Superior temporal gyrus (tissue), 1 donor: ENCODE results near the gene MMEL1.

ENCODE experiments used
- DNase-seq: peaks from one replicate; pipeline ENCODE4 v3.0.0-alpha.2; 2016; ENCODE audit errors: extremely low spot score

Gene MMEL1

DNA sequence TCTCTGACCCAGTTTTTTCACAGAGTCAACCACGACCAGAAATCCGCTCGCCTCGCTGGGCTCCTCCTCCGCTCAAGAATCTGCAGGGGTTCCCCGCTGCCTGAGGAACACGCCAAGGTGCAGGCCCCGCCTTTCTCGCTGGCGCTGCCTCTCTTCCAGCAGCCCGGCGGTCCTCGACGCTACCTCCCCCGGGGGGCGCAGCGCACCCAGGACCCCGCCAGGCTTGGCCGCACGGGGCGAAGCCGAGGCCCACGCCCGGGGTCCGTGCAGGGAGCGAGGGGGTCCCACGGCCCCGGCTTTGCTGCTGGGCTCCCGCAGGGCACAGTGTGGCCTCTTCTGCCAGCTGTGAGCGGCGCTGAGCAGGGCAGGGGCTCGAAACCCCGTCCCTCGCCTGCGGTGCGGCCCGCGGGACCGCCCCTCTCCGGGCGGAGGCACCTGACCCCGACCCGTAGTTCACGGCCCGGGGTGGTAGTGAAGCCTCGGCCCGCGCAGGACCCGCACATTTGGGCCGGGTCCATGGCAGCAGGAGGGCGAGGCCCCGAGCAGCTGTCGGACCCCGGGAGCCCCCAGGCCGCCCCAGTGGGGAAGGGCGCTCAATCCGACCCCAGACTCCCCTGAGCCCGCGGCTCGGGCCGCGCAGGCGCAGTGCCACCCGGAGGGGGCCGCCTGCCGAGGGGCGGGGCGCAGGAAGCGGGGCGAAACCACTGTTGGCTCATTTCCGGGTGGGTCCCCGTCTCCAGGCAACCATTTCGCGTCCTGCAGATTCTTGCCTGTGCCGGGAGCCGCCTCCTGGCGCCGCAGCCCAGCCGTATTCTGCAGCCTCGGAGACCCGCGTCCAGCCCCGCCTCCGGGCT is 10.0 kb upstream of the MMEL1 start:
- peak; percentile 82 for DNase-seq

DNA sequence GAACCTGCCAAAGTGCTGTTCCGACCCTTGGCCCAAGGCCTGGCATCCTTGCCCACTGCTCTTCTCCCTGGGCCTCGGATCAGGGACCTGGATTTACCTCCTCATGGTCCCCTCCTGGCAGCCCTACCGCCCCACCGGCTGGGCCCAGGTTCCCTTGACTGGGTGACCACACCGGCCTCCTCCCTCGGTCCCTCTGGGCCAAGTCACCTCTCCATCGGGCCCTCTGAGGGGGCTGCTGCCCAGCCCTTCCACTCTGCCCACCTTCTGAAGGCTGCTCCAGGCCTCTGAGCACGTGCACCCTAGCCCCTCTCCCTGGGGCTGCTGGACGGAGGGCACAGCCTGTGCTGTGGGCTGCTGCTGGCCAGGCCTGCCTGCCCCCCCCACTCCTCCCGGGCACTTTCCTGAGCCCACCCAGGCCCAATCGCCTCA is 9.3 kb upstream of the MMEL1 start:
- DNase-seq = no peak

DNA sequence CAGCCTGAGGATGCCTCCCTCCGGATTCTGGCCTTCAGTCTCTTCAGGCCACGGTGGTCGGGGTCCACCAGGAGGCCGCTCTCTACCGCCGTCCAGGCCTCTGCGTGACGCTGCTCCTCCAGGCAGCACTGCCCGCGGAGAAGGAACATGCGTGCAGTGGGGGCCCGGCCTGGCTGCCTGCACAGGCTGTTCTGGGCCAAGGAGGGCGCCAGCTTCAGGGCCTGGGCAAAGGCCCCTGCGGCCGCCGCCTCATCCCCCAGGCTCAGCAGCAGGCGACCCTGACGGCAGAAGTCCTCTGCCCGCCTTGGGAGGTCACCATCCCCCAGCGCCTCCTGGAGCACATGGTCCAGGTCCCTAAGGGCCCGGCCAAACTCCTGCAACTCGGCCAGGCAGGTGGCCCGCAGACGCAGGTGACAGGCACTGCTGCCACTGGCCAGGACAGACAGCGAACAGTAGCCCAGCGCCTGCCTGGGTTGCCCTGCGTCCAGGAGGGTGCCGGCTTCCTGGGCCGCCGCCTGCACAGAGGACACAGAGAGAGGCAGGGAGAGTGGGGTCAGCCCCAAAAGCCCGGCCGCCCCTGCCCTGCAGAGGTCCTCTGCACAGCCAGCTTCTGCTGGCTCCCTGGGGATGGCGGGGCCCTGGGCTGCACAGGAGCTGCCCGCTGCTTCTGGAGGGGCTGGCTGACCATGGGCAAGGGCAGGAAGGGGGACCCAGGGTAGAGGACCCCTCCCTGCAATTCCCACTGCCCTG is 8.7 kb upstream of the MMEL1 start:
- no peak for DNase-seq

GRCh38 chr1:2640626-2641025 is 7.8 kb upstream of the MMEL1 start:
- no peak for DNase-seq

DNA sequence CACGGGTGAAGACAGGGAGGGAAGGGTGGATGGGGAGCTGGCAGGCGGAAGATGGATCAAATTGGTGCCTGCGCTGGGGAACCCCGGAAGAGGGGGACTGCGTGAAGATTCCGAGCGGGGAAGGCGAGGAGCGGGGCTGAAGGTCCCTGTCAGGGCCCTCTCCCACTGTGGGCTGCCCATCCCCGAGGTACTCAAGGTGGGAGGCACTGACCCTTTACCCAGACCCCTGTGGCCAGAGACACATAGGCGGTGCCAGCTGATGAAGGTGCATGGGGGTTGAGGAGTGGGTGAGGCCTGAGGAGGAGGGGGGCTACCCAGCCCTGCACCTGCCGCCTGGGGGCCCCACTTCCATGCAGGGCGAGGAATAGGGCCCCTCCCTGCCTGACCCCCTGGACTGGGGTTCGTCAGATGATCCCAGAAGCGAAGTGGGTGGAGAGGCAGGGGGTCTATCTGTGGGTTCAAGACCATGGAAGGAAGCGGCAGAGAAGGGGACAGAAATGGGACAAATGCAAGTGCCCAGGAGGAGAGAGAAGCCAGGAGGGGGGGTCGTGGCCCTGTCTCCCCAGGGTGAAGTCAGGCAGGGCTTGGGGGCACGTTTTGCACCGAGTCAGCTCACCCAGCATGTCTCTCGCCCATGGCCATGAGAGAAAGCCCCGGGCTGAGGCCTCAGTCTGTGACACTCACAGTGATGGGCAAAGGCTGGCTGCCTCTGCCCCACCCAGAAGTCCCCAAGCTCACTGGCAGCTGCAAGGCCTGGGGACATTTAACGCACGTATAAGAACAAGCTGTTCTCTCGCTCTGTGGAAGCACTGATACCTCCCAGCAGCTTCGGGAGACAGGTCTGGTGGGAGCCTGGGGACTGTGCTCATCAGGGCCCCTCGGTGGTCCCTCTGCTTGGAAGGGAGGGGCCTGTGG is 7.0 kb upstream of the MMEL1 start:
- DNase-seq = no peak

- no peak for DNase-seq
These were observed 6.4 kb upstream of the MMEL1 start for GRCh38 chr1:2639203-2639602.

DNA sequence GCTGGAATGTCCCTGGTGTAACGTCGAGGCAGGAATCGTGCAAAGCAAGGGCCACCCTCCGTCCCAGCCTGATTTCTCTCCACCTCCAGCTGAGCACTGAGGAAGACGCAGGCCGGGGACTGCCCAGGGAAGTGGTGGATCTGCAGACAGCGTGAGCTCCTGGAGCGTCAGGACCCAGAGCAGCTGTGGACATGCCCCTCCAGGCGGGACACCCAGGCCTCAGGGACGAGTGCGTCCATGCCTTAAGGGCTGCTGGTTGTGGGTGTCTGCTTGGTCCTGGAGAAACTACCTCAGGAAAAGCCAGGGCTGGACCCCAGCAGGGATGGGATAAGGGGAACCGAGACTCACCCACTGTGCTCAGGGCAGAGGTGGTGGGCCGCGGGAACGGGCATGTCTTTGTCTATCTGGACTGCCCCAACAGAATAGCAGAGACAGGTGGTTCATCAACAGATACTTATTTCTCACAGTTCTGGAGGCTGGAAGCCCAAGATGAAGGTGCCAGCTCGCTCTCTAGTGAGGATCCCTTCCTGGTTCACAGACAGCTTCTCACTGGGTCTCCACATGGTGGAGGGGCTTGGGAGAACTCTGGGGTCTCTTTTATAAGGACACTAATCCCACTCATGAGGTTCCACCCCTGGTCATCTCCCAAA is 5.8 kb upstream of the MMEL1 start:
- no peak for DNase-seq

DNA sequence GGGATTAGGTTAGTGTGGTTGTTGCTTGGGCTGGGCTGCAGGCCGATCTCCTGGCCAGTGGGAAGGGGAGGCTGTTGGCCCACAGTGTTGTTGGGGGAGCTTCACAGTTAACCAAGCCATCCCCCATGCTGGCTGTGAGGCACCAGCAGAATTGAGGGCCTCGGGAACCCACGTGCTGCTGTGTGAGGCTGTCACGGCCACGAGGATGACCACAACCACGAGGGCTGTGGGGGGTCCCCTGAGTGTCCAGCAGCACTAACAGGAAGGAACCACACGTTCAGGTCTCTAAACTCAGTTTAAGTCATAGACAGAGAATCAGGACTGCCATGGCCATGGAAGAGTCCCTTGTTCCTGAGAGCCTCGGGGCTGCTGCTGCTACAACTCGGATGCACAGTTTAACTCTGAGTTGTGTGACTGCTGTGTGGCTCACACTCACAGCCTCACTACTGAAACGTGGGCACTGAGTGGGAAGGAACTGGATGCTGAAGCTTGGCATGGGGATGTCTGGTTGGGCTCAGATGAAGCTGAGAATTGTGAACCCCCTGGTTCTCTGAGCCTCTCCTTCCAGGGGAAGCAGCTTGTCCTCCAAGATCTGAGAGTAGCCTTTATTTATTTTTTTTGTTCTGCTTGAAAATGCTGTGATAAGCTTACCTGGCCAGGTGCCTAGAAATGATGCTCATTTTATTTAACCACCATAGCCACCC is 4.8 kb upstream of the MMEL1 start:
- no peak for DNase-seq

DNA sequence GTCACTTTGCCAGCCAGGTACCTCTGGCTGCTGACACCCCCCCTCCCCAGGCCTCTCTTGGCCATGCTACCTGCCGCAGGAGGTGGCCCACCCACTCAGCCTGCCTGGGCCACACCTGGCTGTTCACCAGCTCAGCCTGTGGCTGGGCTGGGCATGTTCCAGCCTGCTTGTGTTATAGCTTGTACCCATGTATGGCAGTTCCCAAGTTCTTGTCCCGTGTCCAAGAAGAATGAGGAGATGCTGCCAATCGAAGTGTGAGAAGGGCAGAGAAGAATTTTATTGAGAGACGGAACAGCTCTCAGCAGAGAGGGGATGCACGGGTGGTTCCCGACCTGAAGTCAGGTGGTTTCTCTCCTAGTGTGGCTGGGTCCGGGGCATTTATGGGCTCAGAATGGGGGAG is 3.9 kb upstream of the MMEL1 start:
- DNase-seq = no peak

DNA sequence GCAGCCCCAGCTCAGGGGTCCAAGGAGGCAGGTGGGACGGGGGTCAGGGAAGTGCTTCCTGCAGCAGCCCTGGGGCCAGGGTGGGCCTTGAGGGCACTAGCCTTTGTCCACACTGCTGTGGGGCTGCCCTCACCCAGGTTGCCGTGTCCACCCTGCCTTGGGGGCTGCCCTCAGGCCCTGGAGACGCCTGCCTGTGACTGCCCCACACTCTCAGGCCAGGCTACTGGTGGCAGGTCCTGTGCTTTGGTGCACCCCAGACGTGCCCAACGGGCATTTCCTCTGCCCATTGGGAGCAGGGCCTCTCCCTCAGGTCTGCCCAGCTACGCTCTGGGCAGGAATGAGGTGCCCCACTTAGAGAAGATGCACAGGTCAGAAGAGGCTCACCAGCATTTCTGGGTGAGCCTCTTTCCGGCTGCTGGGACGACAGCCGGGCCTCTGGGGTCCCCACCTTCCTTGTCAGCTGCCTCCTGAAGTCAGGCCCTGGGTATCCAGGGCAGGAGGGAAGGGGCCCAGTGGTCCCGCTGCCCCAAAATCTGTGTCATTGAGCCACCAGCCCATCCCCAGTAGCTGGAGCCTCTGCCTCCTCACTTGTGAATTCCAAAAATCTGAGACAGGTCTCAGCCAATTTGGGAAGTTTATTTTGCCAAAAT is 2.7 kb upstream of the MMEL1 start:
- DNase-seq = no peak

GRCh38 chr1:2633936-2634491 is 1.2 kb upstream of the MMEL1 start:
- DNase-seq = no peak

- DNase-seq = no peak
These were observed 635 bp upstream of the MMEL1 start for GRCh38 chr1:2633366-2633935.

DNA sequence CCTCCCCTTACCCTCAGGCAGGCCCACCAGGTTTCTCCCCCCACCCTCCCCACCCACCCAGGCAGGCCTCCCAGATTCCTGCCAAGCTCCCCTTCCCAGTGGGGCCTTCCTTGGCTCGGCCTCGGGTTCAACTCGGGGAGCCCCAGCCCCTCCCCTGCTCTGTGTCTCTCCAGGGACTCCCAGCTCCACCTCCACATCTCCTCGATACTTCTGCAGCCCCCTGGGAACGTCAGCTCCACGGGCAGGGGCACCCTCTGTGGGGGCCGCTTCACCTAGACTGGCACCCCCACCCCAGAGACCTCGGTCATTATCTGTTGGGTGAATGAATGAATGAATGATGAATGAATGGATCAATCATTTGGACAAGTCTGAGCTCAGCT is 775 bp downstream of the MMEL1 start:
- no peak for DNase-seq

- DNase-seq = no peak
These were observed 1.4 kb downstream of the MMEL1 start for GRCh38 chr1:2631136-2632050.

DNA sequence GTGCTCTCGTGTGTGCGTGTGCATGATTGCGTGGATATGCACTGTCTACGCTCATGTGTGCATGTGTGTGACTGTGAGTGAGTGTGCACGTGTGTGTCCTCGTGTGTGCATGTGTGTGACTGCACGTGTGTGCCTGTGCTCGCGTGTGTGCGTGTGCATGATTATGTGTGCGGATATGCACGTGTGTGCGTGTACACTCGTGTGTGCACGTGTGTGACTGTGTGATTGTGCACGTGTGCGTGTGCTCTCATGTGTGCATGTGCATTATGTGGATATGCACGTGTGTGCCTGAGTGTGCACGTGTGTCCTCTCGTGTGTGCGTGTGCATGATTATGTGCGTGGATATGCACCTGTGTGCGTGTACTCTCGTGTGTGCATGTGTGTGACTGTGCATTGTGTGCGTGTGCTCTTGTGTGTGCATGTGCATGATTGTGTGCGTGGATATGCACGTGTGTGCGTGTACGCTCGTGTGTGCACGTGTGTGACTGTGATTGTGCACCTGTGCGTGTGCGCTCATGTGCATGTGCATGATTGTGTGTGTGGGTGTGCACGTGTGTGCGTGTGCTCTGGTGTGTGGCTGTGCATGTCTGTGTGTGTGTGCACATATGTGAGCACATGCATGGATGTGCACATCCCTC is 2.2 kb downstream of the MMEL1 start:
- no peak for DNase-seq

DNA sequence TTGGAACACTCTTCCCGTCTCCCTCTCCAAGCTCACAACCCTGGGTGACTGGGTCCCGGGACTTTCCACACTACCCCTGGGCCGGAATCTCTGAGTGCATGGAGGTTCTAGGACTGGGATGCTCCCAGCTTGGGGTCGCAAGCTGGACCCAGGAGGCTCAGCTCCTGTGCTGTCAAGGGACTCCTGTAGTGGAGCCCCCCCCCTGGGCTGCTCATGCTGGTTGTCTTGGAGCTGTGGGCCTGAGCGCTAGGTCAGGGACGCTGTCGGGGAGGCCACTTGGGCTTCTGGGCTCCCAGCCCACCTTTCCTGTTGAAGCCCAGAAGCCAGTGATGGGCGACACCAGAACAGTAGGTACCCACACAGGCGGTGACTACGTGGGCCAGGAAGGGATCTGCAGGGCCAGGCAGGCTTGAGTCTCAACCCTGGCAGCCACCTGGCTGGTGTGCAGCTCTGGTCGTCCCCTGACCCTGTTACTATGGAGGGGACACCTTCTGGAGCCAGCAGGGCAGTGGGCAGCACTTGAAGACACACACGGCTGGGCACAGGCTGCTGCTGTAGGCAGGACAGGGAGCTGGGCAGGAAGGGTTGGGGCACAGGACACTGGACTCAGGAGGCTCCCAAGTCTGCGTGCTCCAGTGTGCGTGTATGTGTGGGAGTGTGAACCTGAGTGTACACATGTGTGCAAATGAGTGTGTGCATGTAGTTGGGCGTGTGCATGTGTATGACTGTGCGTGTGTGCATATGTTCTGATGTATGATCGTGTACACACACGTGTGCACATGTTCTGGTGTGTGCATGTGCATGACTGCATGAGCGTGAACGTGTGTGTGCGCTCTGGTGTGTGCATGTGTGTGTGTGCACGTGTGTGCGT is 3.0 kb downstream of the MMEL1 start:
- DNase-seq = no peak

DNA sequence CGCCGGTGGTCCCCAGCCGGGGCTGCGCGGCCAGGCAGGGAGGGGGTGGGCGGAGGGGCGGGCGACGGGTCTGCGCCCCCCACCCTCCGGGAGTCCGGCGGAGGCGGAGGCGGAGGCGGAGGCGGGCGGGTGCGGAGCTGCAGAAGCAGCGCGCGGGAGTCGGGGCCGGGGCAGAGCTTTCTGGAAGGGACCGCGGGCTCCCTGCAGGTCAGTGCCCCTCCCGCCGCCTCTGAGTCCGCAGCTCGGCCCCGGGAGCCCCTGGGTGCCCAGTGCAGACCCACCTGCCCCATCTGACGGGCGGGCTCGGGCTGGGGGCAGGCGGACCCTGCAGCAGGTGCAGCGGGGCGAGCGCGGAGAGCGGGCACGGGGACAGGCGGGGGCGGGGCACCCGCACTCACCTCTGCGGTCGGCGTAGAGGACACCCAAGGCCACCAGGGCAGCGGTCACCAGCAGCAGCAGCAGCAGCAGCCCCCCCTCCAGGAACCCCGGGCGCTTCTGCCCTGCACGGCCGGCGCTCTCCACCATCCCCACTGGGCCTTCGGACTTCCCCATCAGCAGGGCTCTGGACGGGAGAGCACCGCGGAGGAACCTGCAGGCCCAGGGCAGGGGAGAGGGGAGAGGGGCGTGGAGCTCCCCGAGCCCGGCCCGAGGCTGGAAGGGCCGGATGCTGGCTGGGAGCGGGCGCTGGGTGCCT is 3.7 kb downstream of the MMEL1 start:
- no peak for DNase-seq
